ENCODE results near the gene PUS10.
"Not testable (repeated sequence)": the region's sequence is repeated elsewhere in the genome, so short reads cannot be mapped to it uniquely, and the experiment has no call there.

The PUS10 gene

GRCh38 chr2:60965499-60965785 lies 52.6 kb downstream of the PUS10 start:
- DNase-seq = no peak

GRCh38 chr2:60964651-60965498 lies 53.2 kb downstream of the PUS10 start:
- DNase-seq = no peak

DNA sequence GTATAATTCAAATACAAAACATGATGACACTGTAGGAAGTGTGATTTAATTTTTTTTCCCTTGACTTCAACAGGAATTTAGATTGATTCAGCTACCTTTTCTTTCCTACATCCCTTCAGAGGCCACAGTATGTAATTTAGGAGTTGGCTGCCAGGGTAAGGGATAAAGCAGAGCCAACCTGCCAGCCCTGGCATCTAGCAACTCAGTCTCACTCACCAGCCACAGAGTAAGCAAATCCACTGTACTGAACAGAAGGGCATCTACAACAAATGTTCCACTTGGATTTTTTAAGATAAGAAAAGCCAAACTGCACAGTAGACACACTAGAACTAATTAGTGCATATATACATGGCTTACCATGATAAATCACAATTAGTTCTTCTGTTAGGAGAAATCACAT lies 54.9 kb downstream of the PUS10 start:
- DNase-seq = no peak

DNA sequence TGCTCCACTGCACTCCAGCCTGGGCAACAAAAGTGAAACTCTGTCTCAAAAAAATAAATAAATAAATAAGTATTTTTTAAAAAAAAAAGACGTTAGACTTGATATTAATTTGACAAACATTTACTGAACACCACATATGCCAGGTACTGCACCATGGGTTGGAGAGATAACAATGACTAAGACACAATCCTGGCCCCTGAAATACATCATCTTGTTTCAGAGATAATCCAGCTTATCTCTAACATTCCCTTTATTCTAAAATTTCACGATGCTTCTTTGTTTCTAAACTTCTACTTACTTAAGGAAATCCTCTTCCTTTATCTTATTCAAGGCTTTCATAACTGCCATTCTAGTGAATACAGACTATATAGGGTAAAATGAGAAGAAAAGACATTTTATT lies 55.5 kb downstream of the PUS10 start:
- no peak for DNase-seq

- no peak for DNase-seq
These were observed 56.6 kb downstream of the PUS10 start for GRCh38 chr2:60961457-60961856.

GRCh38 chr2:60960706-60961105 lies 57.3 kb downstream of the PUS10 start:
- DNase-seq = no peak

GRCh38 chr2:60959501-60959900 lies 58.6 kb downstream of the PUS10 start:
- DNase-seq = no peak

DNA sequence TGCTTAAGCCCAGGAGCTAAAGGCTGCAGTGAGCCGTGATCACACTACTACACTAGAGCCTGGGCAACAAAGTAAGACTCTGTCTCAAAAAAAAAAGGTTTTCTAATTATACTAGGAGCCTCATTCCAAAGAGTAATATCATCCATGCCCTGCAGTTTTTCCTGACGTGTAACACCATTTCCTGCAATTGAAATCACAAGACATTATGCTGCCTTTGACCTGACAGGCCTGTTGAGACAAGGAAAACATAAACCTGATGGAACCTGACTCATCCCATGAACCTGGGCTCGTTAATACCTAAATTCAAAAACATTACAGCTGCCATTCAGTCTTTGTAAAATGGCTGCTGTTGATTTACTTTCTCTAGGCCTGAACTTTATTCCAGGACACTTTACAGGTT lies 59.3 kb downstream of the PUS10 start:
- DNase-seq = no peak

GRCh38 chr2:60958361-60958760 lies 59.7 kb downstream of the PUS10 start:
- DNase-seq = no peak

DNA sequence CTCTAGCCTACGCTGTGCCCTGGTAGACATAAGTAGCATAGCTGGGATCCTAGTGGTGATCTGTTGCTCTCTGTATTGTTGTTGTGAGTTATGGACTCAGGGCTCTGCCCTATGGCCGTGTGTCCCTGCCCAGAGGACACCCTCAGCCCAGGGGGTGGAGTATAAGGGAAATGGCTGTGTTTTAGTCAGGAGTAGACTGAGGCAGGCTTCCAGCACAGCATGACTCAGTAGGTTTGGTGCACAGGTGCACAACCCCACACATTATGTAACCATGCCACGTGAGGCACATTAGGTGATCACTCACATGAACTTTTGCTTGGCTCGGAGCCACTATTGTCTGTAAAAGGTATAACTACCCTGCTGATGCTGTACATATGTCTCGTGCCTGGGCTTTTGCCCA lies 60.4 kb downstream of the PUS10 start:
- no peak for DNase-seq

DNA sequence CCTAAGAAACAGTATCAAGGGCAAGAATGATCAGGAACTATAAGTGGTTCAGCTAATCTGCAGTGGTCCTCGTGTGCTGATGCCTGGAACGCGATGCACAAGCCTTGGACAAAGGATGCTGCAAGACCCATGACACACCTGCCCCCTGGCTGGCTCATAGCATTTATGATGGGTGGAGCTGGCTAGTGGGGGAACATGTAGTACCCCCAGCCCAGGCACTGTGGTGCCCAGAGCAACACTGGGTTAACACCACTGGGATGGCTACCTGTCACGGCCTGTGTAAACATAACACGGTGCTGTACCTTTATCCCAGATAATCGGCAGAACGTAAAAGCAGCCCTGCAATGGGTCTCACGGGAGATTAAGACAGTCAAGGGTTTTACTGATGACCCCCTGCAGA lies 60.8 kb downstream of the PUS10 start:
- DNase-seq = no peak

- no peak for DNase-seq
These were observed 63.9 kb downstream of the PUS10 start for GRCh38 chr2:60954139-60954538.

- no peak for DNase-seq
These were observed 69.0 kb downstream of the PUS10 start for GRCh38 chr2:60948926-60949579.

DNA sequence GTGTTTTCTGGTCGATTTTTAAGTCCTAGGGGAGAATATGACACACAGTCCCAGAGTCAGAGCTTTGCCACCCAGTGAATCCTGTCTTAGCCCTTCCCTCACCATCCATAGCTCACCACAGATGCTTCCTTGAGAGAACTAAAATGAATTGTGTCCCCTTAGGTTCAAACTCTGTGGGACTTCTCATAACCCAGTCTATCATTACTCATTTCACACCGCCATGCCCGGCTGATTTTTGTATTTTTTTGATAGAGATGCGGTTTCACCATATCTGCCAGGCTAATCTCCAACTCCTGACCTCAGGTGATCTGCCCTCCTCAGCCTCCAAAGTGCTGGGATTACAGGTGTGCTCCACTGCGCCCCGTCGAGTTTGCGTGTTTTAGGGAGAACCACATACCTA lies 69.9 kb downstream of the PUS10 start:
- DNase-seq = no peak

GRCh38 chr2:60947056-60947455 lies 71.0 kb downstream of the PUS10 start:
- DNase-seq = no peak

- no peak for DNase-seq
These were observed 72.7 kb downstream of the PUS10 start for GRCh38 chr2:60945341-60945740.

DNA sequence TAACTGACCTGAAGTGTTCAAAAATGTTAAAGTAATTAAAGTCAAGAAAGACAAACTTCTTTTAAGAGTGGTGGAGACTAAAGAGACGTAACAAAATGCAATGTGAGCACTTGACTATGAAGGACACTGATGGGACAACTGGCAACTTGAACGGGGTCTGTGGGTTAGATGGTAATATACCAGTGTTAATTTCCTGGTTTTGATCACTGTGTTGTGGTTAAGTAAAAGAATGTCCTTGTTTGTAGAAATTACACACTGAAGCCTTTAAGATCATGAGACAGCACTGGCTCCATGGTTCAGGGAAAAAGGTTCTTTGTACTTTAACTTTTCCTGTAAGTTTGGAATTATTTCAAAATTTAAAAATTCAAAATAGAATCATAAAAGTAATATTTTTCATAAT lies 78.4 kb downstream of the PUS10 start:
- no peak for DNase-seq

DNA sequence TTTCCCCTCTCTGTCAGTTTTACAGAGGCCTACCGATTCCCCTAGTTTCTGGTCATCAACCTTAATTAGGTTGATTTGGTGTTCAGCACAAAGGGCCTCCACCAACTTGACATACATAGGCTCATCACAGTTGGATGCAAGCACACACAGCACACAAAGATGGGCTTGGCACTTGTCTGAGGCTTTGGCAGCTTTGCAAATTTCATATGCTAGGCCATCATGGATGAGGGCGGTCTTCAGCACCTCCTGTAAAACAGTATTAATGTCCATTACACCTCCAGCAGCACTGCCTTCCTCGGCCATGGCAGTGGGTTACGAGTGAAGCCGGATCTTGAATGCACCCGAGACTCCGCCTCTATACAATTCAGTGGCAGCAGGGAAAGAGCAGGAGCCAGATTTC lies 79.8 kb downstream of the PUS10 start:
- no peak for DNase-seq

DNA sequence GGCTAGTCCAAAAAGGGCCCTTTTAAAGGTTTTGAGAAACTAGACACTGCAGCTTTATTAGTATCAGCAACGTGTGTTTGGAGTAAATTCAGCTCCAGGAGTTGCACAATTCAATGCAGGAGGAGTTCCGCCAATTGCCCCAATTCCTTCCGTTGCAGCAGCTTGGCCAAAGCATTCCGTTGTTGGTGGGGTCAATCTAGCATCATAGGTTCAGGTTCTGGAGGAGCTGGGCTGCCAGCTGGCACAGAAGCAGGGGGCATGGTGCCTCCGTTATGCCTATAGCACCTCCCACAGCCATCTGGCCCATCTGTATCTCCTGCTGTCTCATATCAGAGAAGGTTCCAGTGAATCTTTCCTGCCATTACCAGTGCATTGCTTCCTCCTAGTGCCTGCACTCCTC lies 81.3 kb downstream of the PUS10 start:
- DNase-seq = no peak

DNA sequence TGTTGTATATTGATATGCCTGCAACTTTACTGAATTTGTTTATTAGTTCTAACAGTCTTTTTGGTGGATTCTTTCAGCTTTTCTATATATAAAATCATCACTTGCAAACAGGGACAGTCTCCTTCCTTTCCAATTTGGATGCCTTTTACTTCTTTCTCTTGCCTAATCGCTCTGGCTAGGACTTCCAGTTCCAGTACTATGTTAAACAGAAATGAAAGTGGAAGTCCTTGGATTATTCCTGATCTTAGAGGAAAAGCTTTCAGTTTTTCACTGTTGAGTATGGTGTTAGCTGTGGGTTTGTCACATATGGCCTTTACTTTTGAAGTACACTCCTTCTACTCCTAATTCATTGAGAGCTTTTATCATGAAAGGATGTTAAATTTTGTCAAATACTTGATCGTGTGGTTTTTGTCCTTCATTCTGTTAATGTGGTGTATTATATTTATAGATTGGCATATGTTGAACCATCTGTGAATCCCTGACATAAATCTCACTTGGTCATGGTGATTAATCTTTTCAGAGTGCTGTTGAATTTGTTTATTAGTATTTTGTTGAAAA lies 83.8 kb downstream of the PUS10 start:
- DNase-seq = no peak

DNA sequence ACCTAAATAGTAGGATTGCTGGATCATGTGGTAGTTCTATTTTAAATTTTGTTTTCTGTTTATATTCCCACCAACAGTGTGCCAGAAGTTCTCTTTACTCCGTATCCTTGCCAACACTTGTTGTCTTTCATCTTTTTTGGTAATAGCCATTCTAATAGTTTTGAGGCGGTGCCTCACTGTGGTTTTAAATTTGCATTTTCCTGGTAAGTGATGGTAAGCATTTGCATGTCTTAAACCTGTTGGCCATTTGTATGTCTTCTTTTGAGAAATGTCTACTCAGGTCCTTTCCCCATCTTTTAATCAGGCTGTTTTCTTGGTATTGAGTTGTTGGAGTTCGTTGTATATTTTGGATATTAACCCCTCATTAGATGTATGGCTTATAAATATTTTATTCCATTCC lies 85.1 kb downstream of the PUS10 start:
- DNase-seq = no peak

- DNase-seq = not testable (repeated sequence)
These were observed 86.0 kb downstream of the PUS10 start for GRCh38 chr2:60932061-60932460.

- peak; percentile 25 for DNase-seq
These were observed 91.1 kb downstream of the PUS10 start for GRCh38 chr2:60926741-60927552.
